ENCODE results near the gene SKIDA1.

Gene SKIDA1

DNA sequence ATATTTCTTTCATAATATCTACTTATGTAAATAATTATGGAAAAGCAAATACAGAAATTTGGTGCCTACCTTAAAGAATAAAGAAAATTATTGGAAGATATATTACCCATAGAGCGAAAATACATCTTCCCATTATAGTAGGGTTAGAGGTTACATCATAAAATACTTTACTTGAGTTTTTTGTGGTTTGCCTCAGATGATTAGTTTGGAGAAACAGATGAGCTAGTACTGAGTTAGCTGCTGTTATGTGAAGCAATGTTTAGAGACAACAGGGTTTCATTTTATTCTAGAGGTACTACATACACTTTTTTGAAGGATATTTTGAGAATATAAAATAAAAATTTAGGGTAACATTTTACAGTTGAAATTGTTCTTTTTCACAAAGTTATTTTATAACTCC lies 5.7 kb upstream of the SKIDA1 start:
- no peak overlapping the region for H3K27ac ChIP-seq

GRCh38 chr10:21530641-21531040 lies 5.2 kb upstream of the SKIDA1 start:
- TF ChIP-seq CTCF (conservative IDR thresholded peaks at IDR 0.05) (no peak), ZFX (IDR thresholded peaks at IDR 0.05) (no peak)
- H3K27ac ChIP-seq = no peak overlapping the region

More for the DNA sequence above, 5.7 kb upstream of the SKIDA1 start:
- TF ChIP-seq CTCF (conservative IDR thresholded peaks at IDR 0.05) (no peak), ZFX (IDR thresholded peaks at IDR 0.05) (no peak)

DNA sequence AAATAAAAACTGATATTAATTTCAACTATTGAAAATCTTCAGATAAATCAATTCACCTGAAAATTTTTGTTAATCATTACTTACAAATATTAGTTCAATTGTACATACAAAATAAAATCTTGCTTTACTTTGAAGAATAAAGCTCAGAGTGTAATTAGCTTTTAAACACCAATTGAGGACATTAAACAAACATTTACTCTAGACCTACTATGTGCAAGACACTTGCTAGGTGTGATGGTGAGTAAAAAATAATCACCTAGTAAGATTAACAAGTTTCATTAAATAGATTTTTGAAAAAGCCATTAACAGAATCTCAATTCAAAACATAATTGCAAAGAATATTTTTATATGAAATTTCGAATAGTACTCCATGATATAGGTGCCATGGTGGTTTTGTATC lies 4.7 kb upstream of the SKIDA1 start:
- no peak for TF ChIP-seq CTCF (conservative IDR thresholded peaks at IDR 0.05)
- no peak for TF ChIP-seq ZFX (IDR thresholded peaks at IDR 0.05)
- no peak overlapping the region for H3K27ac ChIP-seq

DNA sequence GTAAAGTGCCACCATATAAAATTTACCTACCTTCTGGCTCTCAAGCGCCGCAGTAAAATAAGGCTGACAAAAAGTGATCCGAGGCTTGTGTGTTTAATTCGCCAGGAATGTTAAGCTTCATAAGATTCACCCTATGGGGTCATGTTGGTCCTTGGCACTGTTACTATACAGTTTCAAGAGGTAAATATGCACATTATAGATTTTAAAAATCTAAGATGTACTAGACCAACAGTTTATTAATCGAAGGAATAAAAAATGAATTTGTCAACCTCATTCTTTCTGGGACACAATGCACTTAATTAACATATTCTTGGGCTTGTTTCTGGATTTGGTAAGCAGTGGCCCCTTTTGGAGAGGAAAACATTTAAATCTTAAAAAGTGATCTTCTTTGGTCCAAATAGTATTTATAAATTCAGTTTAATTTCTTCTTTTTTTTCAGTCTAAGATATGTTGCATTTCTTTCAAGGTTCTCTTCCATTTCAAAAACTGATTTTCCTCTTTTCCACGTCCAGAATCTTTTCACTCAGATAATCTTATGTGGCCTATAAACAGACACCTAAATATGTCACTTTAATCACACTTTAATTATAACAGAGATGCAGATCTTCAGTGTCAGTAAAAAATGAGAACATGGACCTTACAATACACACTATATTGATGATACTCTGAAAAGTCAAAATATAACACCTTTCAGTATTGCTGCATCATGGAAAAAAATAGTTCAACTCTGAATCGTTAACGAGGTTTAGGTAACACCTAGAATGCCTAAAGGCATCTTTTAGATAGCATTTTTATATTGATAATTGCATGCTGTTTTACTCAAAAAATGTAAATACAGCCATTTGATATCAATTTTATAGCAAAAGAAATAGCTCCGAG lies 3.8 kb upstream of the SKIDA1 start:
- H3K27ac ChIP-seq = no peak overlapping the region
- no peak for TF ChIP-seq CTCF (conservative IDR thresholded peaks at IDR 0.05)
- no peak for TF ChIP-seq ZFX (IDR thresholded peaks at IDR 0.05)

DNA sequence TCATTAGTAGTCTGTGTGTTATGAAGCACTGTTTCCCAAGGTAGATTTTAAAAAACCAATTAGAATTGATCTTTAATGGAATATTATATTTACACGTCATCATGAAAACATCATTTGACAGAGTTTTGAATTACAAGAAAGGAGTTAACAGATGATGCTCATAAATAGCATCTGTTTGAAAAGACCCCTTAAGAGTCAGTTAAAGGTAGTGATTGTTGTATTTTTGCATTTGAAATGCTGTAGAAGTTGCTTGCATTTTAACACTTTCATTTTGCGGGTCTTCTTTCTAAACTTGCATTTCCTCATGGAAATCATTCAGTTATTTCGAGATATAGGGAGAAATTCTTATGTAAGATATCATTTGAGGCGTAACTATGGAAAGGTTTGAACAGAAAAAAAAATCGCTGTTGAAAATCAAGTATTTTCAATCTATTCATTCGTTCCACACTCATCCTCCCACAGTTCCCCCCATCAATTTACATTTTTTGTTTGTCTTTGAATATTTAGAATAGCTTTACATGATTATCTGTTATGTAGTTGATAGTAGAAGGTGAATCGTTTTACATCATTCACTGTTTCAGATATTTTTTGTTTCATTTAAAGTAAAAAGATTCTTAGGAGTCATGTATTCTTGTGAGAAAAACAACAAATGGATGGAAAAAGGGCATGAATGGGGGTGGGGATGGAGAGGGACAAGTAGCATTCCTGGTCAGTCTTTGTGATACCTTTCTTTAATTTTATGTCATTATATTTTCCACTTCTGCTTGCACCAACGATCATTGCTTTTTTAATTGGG lies 3.0 kb upstream of the SKIDA1 start:
- TF ChIP-seq CTCF (conservative IDR thresholded peaks at IDR 0.05) (no peak), ZFX (IDR thresholded peaks at IDR 0.05) (no peak)
- no peak overlapping the region for H3K27ac ChIP-seq

DNA sequence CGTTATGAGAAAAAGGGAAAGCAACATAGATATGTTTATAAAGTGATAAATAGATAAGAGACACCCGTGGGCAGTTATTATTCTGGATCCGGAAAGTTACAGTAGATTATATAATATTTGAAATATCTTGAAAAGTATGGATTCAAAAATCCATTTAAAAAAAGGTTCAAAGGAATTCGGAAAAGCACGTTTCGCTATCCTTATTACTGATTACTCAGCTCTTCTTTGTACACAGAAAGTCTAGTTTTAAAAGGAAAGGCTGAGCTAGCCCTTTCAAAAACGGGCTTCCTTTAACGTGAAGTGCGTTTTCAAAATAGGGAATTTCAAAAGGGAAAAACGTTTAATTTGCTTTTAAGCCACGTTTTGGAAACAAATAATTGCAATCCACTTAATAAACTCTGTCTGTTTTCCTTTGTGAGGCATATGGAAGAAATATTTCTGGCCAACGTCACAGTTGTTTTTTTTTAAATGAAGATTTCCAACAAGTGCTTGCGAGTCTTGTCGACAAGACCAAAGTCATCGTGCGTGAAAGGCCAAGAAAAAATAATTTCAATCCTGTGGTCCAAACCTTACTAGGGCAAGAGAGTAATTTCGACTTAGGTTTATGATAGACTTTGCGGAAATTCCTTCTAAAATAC lies 2.2 kb upstream of the SKIDA1 start:
- no peak overlapping the region for H3K27ac ChIP-seq
- no peak for TF ChIP-seq CTCF (conservative IDR thresholded peaks at IDR 0.05)
- TF ChIP-seq ZFX (IDR thresholded peaks at IDR 0.05) = no peak
